Neural cell (in vitro differentiated cells): ENCODE results near the gene NPAS2. TPM values are rescaled to one million over a fixed set of nuclear protein-coding genes. Genes with fewer than 3 reads are reported as not detected.

ENCODE experiments used
- H2AFZ ChIP-seq: fragments of 200-600, 300-800 bp; sonication (generic), shearing (Covaris generic); 2 replicates; pipeline ENCODE4 v1.6.0; 2014; ENCODE audit warnings: low read depth, mild to moderate bottlenecking, antibody characterized with exemption, low read length, moderate library complexity
- H3F3A ChIP-seq: fragments of 200-600 bp; shearing (Covaris generic); 2 replicates; pipeline ENCODE4 v1.6.1; 2016; ENCODE audit warnings: mild to moderate bottlenecking, moderate library complexity, mixed read lengths, antibody characterized with exemption, low read length; ENCODE audit not compliant: insufficient read depth, poor library complexity, severe bottlenecking
- H3K27ac ChIP-seq: fragments of 200-600, 300-800 bp; sonication (generic), shearing (Covaris generic); 2 replicates; pipeline ENCODE4 v1.5.1; 2014; ENCODE audit warnings: mild to moderate bottlenecking, low read length, moderate library complexity
- H3K27me3 ChIP-seq: fragments of 300-800, 200-600 bp; sonication (generic), shearing (Covaris generic); 2 replicates; pipeline ENCODE4 v1.6.0; 2014; ENCODE audit warnings: mild to moderate bottlenecking, low read depth, low read length, moderate library complexity; ENCODE audit not compliant: insufficient read depth
- H3K36me3 ChIP-seq: fragments of 300-800, 200-600 bp; sonication (generic), shearing (Covaris generic); 2 replicates; pipeline ENCODE4 v1.5.1; 2014; ENCODE audit warnings: mild to moderate bottlenecking, antibody characterized with exemption, low read length, moderate library complexity; ENCODE audit not compliant: insufficient read depth
- H3K4me2 ChIP-seq: fragments of 300-800, 200-600 bp; sonication (generic), shearing (Covaris generic); 2 replicates; pipeline ENCODE4 v1.6.0; 2014; ENCODE audit warnings: mild to moderate bottlenecking, low read length
- H3K4me3 ChIP-seq: fragments of 300-800, 200-600 bp; sonication (generic), shearing (Covaris generic); 2 replicates; pipeline ENCODE4 v1.5.1; 2014; ENCODE audit warnings: mild to moderate bottlenecking, low read length, moderate library complexity
- H3K79me2 ChIP-seq: fragments of 200-600 bp; shearing (Covaris generic); replicated peaks from 2 replicates; pipeline ENCODE4 v1.6.0; 2014; ENCODE audit warnings: mild to moderate bottlenecking, low read length, moderate library complexity; ENCODE audit not compliant: insufficient read depth
- H3K9ac ChIP-seq: fragments of 300-800, 200-600 bp; sonication (generic), shearing (Covaris generic); 2 replicates; pipeline ENCODE4 v1.6.1; 2016; ENCODE audit warnings: mild to moderate bottlenecking, low read length, mixed read lengths
- H3K9me2 ChIP-seq: fragments of 200-600 bp; shearing (Covaris generic); 2 replicates; pipeline ENCODE4 v1.6.1; 2016; ENCODE audit warnings: mild to moderate bottlenecking, low read length, mixed read lengths; ENCODE audit not compliant: insufficient read depth
- H3K9me3 ChIP-seq: fragments of 200-600, 300-800 bp; sonication (generic), shearing (Covaris generic); 2 replicates; pipeline ENCODE4 v1.6.1; 2016; ENCODE audit warnings: mild to moderate bottlenecking, mixed run types, low read length, moderate library complexity, mixed read lengths
- H4K20me1 ChIP-seq: fragments of 200-600 bp; shearing (Covaris generic); 2 replicates; pipeline ENCODE4 v1.6.1; 2016; ENCODE audit warnings: mild to moderate bottlenecking, mixed run types; ENCODE audit not compliant: insufficient read depth
- CTCF ChIP-seq: fragments of 450-650 bp; IDR thresholded peaks from 2 replicates; pipeline ENCODE4 v1.5.1; 2014; ENCODE audit warnings: antibody characterized with exemption, mild to moderate bottlenecking, moderate library complexity; ENCODE audit not compliant: poor library complexity, severe bottlenecking
- EP300 ChIP-seq: fragments of 450-650 bp; conservative IDR thresholded peaks from 2 replicates; pipeline ENCODE4 v1.6.1; 2014; ENCODE audit warnings: antibody characterized with exemption, mild to moderate bottlenecking, moderate library complexity; ENCODE audit not compliant: poor library complexity, severe bottlenecking
- EZH2 ChIP-seq: fragments of 200-600, 300-800 bp; shearing (Covaris generic), sonication (generic); IDR thresholded peaks from 2 replicates; pipeline ENCODE4 v1.6.1; 2014; ENCODE audit warnings: antibody characterized with exemption, low read length, borderline replicate concordance, mild to moderate bottlenecking; ENCODE audit not compliant: insufficient read depth, poor library complexity, severe bottlenecking
- MXI1 ChIP-seq: fragments of 450-650 bp; conservative IDR thresholded peaks from 2 replicates; pipeline ENCODE4 v1.6.1; 2014; ENCODE audit warnings: antibody characterized with exemption, mild to moderate bottlenecking; ENCODE audit not compliant: poor library complexity, severe bottlenecking
- POLR2AphosphoS5 ChIP-seq: IDR thresholded peaks from 2 replicates; pipeline ENCODE4 v1.6.1; 2012
- RAD21 ChIP-seq: fragments of 450-650 bp; conservative IDR thresholded peaks from 2 replicates; pipeline ENCODE4 v1.6.1; 2014; ENCODE audit warnings: antibody characterized with exemption, mild to moderate bottlenecking, moderate library complexity
- REST ChIP-seq: IDR thresholded peaks from 2 replicates; pipeline ENCODE4 v1.6.1; 2012; ENCODE audit warnings: borderline replicate concordance
- SMC3 ChIP-seq: fragments of 450-650 bp; conservative IDR thresholded peaks from 2 replicates; pipeline ENCODE4 v1.6.1; 2014; ENCODE audit warnings: antibody characterized with exemption, mild to moderate bottlenecking, moderate library complexity; ENCODE audit not compliant: poor library complexity
- TAF1 ChIP-seq: IDR thresholded peaks from 2 replicates; pipeline ENCODE4 v1.6.1; 2012; ENCODE audit warnings: low read depth
- polyA plus RNA-seq: library from polyadenylated mRNA; depleted of rRNA; stranded (reverse); fragments of >200 nt; gene quantifications from 2 replicates; pipeline ENCODE4 v1.2.3, GENCODE V29; 2014

The NPAS2 gene
- polyA plus RNA-seq, 1 donor from 2014 or later: 2.1 TPM

- H3K27ac ChIP-seq: no peak overlapping the region
Measured at GRCh38 chr2:100981011-100981410, 161.1 kb downstream of the NPAS2 start.

GRCh38 chr2:100982431-100982861 lies 162.5 kb downstream of the NPAS2 start:
- Histone ChIP-seq H3K9me3 (no peaks in the 10 kb centered on the region), H3K27me3 (no peaks in the 10 kb centered on the region), H3K36me3 (no peaks in the 10 kb centered on the region), H2AFZ (no peak overlapping the region), H3K4me2 (no peak overlapping the region), H3K9me2 (no peaks in the 10 kb centered on the region), H3F3A (no peaks in the 10 kb centered on the region), H3K4me3 (no peak overlapping the region), H3K9ac (no peak overlapping the region), H3K79me2 (no peaks in the 10 kb centered on the region), H4K20me1 (no peaks in the 10 kb centered on the region), H3K27ac (no peak overlapping the region)
- TF ChIP-seq TAF1 (no peak), EP300 (no peak), RAD21 (no peak), MXI1 (no peak)

More at GRCh38 chr2:100981011-100981410, 161.1 kb downstream of the NPAS2 start:
- Histone ChIP-seq H2AFZ (no peak overlapping the region), H4K20me1 (no peaks in the 10 kb centered on the region), H3K9me3 (no peaks in the 10 kb centered on the region), H3K9ac (no peak overlapping the region), H3K4me2 (no peak overlapping the region), H3K9me2 (no peaks in the 10 kb centered on the region), H3K79me2 (no peaks in the 10 kb centered on the region), H3K27me3 (no peaks in the 10 kb centered on the region), H3K4me3 (no peak overlapping the region), H3F3A (no peaks in the 10 kb centered on the region), H3K36me3 (no peaks in the 10 kb centered on the region)
- no peak for TF ChIP-seq REST

- H3K79me2 ChIP-seq: no peaks in the 10 kb centered on the region
- no peak overlapping the region for H3K9ac ChIP-seq
- H3K4me2 ChIP-seq: no peak overlapping the region
- no peaks in the 10 kb centered on the region for H3K36me3 ChIP-seq
- H3K4me3 ChIP-seq: no peak overlapping the region
- H3K9me3 ChIP-seq: no peaks in the 10 kb centered on the region
- no peaks in the 10 kb centered on the region for H3K9me2 ChIP-seq
- H3K27ac ChIP-seq: no peak overlapping the region
- H2AFZ ChIP-seq: no peak overlapping the region
- no peaks in the 10 kb centered on the region for H3K27me3 ChIP-seq
- H3F3A ChIP-seq: no peaks in the 10 kb centered on the region
- no peaks in the 10 kb centered on the region for H4K20me1 ChIP-seq
- TF ChIP-seq TAF1: no peak
- TF ChIP-seq EZH2: no peak
- no peak for TF ChIP-seq POLR2AphosphoS5
- no peak for TF ChIP-seq EP300
- no peak for TF ChIP-seq RAD21
- no peak for TF ChIP-seq REST
- no peak for TF ChIP-seq SMC3
- no peak for TF ChIP-seq CTCF
- no peak for TF ChIP-seq MXI1
Measured at GRCh38 chr2:100983201-100983600, 163.3 kb downstream of the NPAS2 start.
